DND-41 (cell line): Measurements from ENCODE around the gene CACNA1E.

Source experiments
- EZH2 ChIP-seq: IDR thresholded peaks from 3 replicates; pipeline ENCODE4 v1.6.1; 2012; ENCODE audit warnings: borderline replicate concordance, low read depth, mild to moderate bottlenecking, moderate library complexity, low read length, inconsistent platforms; ENCODE audit not compliant: severe bottlenecking
- TF ChIP-seq, protein P1 (sequence below): IDR thresholded peaks from 2 replicates; pipeline ENCODE4 v1.5.1; 2012; ENCODE audit warnings: borderline replicate concordance, low read length, moderate library complexity, mild to moderate bottlenecking; ENCODE audit not compliant: poor library complexity, severe bottlenecking; ENCODE audit errors: extremely low read depth

DNA sequence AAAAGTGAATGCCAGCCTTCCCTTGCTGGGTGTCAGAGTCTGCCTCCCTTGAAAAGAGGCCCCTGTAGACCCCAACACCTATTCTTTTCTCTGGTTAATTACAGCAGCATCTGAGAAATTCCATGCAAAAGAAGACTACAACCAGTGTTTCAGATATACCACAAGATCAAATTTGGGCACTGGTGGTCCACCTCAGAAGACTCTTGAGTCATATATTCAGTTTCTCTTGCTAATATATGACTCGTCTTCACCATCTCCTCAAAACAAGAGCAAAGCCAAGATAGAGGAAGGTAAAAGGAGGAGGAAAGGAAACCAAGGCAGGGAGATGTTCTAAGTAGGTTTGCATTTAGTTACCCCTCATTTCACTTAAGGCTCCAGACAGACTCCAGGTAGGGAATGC lies 318.3 kb downstream of the CACNA1E start:
- TF ChIP-seq, protein P1, sequence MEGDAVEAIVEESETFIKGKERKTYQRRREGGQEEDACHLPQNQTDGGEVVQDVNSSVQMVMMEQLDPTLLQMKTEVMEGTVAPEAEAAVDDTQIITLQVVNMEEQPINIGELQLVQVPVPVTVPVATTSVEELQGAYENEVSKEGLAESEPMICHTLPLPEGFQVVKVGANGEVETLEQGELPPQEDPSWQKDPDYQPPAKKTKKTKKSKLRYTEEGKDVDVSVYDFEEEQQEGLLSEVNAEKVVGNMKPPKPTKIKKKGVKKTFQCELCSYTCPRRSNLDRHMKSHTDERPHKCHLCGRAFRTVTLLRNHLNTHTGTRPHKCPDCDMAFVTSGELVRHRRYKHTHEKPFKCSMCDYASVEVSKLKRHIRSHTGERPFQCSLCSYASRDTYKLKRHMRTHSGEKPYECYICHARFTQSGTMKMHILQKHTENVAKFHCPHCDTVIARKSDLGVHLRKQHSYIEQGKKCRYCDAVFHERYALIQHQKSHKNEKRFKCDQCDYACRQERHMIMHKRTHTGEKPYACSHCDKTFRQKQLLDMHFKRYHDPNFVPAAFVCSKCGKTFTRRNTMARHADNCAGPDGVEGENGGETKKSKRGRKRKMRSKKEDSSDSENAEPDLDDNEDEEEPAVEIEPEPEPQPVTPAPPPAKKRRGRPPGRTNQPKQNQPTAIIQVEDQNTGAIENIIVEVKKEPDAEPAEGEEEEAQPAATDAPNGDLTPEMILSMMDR: no peak
- no peak for TF ChIP-seq EZH2
